Activated T-cell treated with anti-CD3 and anti-CD28 coated beads, Interleukin-2, amount 50 U/mL, for 4 hours (primary cell): ENCODE data around the gene PITPNC1. TPM values are rescaled to one million over a fixed set of nuclear protein-coding genes. Genes with fewer than 3 reads are reported as not detected.

ENCODE experiments used
- ATAC-seq, 2 donors: fragments of 200-7000 bp; cut with Tn5 transposase; one replicate each; pipeline ENCODE4 v1.10.0; 2021
- DNase-seq: peaks from one replicate; pipeline ENCODE4 v3.0.0-alpha.2; 2020
- H3K27me3 Mint-ChIP-seq: one replicate; pipeline ENCODE4 v1.8.0; 2021; ENCODE audit warnings: low read depth, mixed read lengths
- H3K36me3 Mint-ChIP-seq: one replicate; pipeline ENCODE4 v1.8.0; 2022; ENCODE audit warnings: mixed read lengths; ENCODE audit not compliant: insufficient read depth
- H3K4me1 Mint-ChIP-seq: one replicate; pipeline ENCODE4 v1.8.0; 2021; ENCODE audit warnings: low read depth, mixed read lengths
- H3K4me3 Mint-ChIP-seq: one replicate; pipeline ENCODE4 v1.8.0; 2021; ENCODE audit warnings: mild to moderate bottlenecking, moderate library complexity, mixed read lengths
- H3K9me3 Mint-ChIP-seq: one replicate; pipeline ENCODE4 v1.8.0; 2021; ENCODE audit warnings: mixed read lengths
- total RNA-seq, 3 donors: library from RNA; stranded (reverse); gene quantifications; one replicate each; pipeline ENCODE4 v1.2.1, GENCODE V29; 2021

Gene PITPNC1
- total RNA-seq, 3 donors from 2014 or later: 14.3 to 28.0 (median 19.7) TPM

DNA sequence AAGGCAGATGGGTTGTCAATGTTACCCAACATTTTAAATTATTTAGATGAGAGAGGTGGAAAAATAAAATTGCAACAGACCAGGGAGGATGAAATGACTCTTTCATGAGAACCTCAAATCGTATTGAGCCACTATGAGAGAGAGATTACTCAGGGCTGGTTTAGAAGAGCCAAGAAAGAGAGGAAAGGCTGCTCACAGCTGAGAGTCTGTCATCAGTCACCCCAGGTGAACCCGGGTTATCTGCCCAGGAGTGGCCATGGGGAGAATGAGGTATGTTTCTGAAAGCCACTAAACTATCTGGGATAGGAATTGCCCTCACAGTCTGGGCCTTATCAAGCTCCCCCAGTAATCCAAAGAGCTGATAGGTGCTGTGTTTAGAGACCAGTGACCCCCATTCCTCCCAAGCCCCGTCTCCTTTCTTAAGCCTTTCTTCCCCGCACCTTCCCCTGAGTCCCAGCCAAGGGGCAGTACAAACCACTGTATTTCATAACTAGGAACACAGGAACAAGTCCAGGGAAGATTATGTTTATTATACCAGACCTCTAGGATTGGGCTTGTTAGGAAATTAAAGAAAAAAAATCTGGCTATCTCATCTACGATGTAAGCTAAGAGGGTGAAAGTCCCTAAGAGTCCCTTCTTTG is 181.8 kb downstream of the PITPNC1 start:
- Mint-ChIP-seq H3K9me3 (no peaks in the 10 kb centered on the region), H3K36me3 (peaks cover 41% of the 10 kb centered on the region), H3K4me3 (no peak overlapping the region), H3K4me1 (peaks cover 5% of the 10 kb centered on the region), H3K27me3 (no peaks in the 10 kb centered on the region)
- no peak for DNase-seq
- peak in 1 of 2 donors; percentile 50 for ATAC-seq

DNA sequence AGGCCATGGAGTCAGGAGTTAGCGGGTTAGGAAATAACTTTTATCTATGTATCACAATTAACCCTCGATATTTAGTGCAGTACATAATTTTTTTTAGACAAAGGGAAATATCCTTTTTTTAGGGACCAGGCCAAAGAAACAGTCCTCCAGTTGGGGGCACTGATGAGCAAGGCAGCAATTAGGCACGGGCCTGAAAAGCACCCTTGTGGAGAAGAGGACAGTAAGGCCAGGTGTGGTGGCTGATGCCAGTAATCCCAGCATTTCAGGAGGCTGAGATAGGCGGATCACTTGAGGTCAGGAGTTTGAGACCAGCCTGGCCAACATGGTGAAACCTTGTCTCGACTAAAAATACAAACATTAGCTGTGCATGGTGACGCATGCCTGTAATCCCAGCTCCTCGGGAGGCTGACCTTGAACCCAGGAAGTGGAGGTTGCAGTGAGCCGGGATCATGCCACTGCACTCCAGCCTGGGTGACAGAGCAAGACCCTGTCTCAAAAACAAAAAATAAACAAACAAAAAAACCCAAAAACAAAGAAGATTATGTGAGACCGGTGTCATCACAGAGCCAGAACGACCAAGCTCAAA is 182.4 kb downstream of the PITPNC1 start:
- H3K4me1 Mint-ChIP-seq: peaks cover 5% of the 10 kb centered on the region
- H3K36me3 Mint-ChIP-seq: peaks cover 38% of the 10 kb centered on the region
- H3K9me3 Mint-ChIP-seq: no peaks in the 10 kb centered on the region
- H3K27me3 Mint-ChIP-seq: no peaks in the 10 kb centered on the region
- no peak overlapping the region for H3K4me3 Mint-ChIP-seq
- ATAC-seq (no peak), DNase-seq (no peak)

GRCh38 chr17:67562005-67562404 is 184.9 kb downstream of the PITPNC1 start:
- DNase-seq: no peak
- Mint-ChIP-seq H3K4me1 (peaks cover 5% of the 10 kb centered on the region), H3K9me3 (no peaks in the 10 kb centered on the region), H3K36me3 (peaks cover 25% of the 10 kb centered on the region), H3K4me3 (no peak overlapping the region), H3K27me3 (no peaks in the 10 kb centered on the region)
- ATAC-seq: no peak

DNA sequence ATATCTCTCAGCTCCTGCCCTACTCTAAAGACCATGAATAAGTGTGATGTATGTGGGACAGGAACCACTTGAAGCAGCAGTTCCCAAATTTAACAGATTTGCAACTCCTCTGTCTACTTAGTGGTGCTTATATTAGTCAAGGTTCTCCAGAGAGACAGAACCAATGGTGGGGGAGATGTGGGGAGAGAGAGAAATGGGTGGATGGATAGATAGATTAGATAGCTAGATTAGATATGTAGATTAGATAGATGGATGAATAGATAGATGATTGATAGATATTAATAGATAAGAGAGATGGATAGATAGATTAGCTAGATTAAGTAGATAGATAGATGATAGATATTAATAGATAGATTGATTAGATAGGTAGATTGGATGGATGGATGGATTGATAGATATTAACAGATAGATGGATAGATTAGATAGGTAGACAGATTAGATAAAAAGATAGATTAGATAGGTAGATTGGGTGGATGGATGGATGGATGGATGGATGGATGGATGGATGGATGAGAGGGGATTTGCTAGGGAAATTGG is 186.7 kb downstream of the PITPNC1 start:
- H3K4me3 Mint-ChIP-seq: no peak overlapping the region
- ATAC-seq: no peak
- no peaks in the 10 kb centered on the region for H3K27me3 Mint-ChIP-seq
- no peak for DNase-seq
- H3K4me1 Mint-ChIP-seq: peaks cover 5% of the 10 kb centered on the region
- no peaks in the 10 kb centered on the region for H3K9me3 Mint-ChIP-seq
- H3K36me3 Mint-ChIP-seq: peaks cover 19% of the 10 kb centered on the region

- Mint-ChIP-seq H3K9me3 (no peaks in the 10 kb centered on the region), H3K4me3 (no peak overlapping the region), H3K27me3 (no peaks in the 10 kb centered on the region), H3K4me1 (peaks cover 8% of the 10 kb centered on the region), H3K36me3 (peaks cover 29% of the 10 kb centered on the region)
- no peak for DNase-seq
- ATAC-seq: no peak
Measured at GRCh38 chr17:67565068-67565467, 188.0 kb downstream of the PITPNC1 start.

- Mint-ChIP-seq H3K27me3 (no peaks in the 10 kb centered on the region), H3K4me3 (no peak overlapping the region), H3K9me3 (no peaks in the 10 kb centered on the region), H3K36me3 (peaks cover 29% of the 10 kb centered on the region), H3K4me1 (peaks cover 7% of the 10 kb centered on the region)
- ATAC-seq (no peak), DNase-seq (no peak)
Measured at GRCh38 chr17:67566656-67567055, 189.6 kb downstream of the PITPNC1 start.

DNA sequence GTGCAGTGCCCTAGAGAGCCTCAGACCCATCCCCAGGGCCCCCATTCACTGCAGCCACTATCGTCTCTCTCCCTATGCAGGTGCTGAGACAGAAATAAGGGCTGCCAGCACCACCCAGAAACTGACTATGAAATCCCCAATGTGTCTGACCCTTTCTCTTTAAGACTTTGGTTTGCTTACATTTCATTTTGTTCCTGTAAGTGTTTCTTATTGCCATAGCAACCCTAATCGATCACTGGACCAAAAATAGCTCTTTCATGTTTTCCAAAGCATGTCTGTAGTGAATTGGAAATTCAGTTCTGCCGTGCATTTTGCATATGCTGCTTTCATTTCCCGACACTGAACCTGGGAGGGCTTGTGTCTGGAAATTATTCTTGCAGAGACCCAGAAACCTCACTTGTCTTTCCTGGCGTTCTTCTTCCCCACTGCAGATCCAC is 192.0 kb downstream of the PITPNC1 start:
- no peaks in the 10 kb centered on the region for H3K27me3 Mint-ChIP-seq
- no peak overlapping the region for H3K4me3 Mint-ChIP-seq
- no peak for DNase-seq
- peaks cover 25% of the 10 kb centered on the region for H3K36me3 Mint-ChIP-seq
- H3K4me1 Mint-ChIP-seq: peaks cover 14% of the 10 kb centered on the region
- H3K9me3 Mint-ChIP-seq: no peaks in the 10 kb centered on the region
- no peak for ATAC-seq

DNA sequence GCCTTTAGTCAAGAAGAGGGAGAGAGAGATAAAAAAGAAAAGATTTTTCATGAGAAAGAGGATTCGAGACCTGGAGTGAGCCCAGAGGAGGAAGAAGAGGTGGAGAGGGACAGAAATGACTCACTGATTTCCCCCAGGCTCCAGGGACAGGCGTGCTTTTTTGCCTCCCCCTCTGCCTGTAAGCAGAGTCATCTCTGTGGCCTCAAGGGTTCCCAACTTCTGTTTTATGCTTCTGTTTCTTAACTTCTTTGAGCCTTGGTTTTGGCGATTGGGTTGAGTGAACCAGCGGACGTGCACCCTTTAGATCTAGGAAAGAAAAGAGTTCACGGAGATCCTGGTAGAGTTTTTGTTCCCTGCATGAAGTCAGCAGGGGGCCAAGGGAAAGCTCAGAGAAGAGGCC is 192.8 kb downstream of the PITPNC1 start:
- H3K9me3 Mint-ChIP-seq: no peaks in the 10 kb centered on the region
- peaks cover 25% of the 10 kb centered on the region for H3K36me3 Mint-ChIP-seq
- no peak overlapping the region for H3K4me3 Mint-ChIP-seq
- H3K27me3 Mint-ChIP-seq: no peaks in the 10 kb centered on the region
- H3K4me1 Mint-ChIP-seq: peaks cover 14% of the 10 kb centered on the region
- ATAC-seq (no peak), DNase-seq (no peak)

- peaks cover 25% of the 10 kb centered on the region for H3K36me3 Mint-ChIP-seq
- no peaks in the 10 kb centered on the region for H3K9me3 Mint-ChIP-seq
- H3K27me3 Mint-ChIP-seq: no peaks in the 10 kb centered on the region
- DNase-seq (no peak), ATAC-seq (no peak)
- peaks cover 14% of the 10 kb centered on the region for H3K4me1 Mint-ChIP-seq
- no peak overlapping the region for H3K4me3 Mint-ChIP-seq
Measured at GRCh38 chr17:67570797-67571196, 193.7 kb downstream of the PITPNC1 start.

DNA sequence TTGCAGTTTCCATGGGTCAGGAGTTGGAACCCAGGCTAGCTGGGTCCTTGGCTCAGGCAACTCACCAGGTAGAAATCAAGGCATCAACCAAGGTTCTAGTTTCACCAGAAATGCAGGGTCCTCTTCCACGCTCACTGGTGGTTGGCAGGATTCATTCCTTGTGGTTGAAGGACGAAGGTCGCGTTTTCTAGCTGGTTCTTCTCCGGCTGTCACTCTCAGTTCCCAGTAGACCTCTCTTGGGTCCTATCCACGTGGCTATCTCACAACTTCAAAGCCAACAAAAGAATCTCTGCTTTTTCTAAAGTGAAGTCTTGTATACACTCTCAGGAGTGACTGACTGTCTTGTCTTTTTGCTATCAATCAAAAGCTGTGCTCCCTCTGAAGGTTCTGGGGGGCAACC is 194.4 kb downstream of the PITPNC1 start:
- Mint-ChIP-seq H3K4me3 (no peak overlapping the region), H3K36me3 (peaks cover 25% of the 10 kb centered on the region), H3K9me3 (no peaks in the 10 kb centered on the region), H3K27me3 (no peaks in the 10 kb centered on the region), H3K4me1 (peaks cover 14% of the 10 kb centered on the region)
- ATAC-seq (no peak), DNase-seq (no peak)

- ATAC-seq (no peak), DNase-seq (no peak)
- Mint-ChIP-seq H3K9me3 (no peaks in the 10 kb centered on the region), H3K27me3 (no peaks in the 10 kb centered on the region), H3K4me1 (peaks cover 18% of the 10 kb centered on the region), H3K36me3 (peaks cover 21% of the 10 kb centered on the region), H3K4me3 (no peak overlapping the region)
Measured at GRCh38 chr17:67573987-67574657, 197.0 kb downstream of the PITPNC1 start.

DNA sequence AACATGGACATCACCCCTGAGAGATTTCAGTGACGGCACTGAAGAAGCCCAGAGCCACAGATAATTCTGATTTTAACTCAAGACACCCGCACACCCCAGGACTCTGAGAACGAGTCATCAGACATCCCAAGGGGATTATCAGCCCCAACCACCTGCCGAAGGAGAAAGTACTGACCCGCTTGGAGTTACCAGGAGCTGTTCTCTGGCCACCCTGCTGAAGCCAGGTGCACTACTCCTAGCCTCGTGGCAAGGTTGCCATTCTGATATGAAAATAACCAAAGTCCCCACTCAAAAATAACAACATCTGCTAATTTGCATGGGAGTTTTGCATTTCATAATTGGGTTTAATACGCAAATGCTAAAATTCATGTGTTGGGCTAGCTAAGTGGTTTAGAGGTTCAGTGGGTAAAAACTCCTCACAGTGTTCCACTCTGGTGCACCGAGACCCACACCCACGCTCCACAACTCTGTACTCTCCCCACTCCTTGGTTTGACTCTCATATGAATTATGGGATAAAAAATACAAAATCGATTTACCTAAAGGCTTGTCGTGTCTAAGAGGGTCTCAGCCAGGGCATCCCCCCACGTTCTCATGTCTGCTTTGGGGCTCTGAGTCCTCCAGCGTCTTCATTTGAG is 197.7 kb downstream of the PITPNC1 start:
- Mint-ChIP-seq H3K9me3 (no peaks in the 10 kb centered on the region), H3K27me3 (no peaks in the 10 kb centered on the region), H3K36me3 (peaks cover 15% of the 10 kb centered on the region), H3K4me3 (no peak overlapping the region), H3K4me1 (peaks cover 14% of the 10 kb centered on the region)
- ATAC-seq: no peak
- no peak for DNase-seq

GRCh38 chr17:67575325-67575724 is 198.2 kb downstream of the PITPNC1 start:
- Mint-ChIP-seq H3K4me3 (no peak overlapping the region), H3K36me3 (peaks cover 14% of the 10 kb centered on the region), H3K9me3 (no peaks in the 10 kb centered on the region), H3K4me1 (peaks cover 14% of the 10 kb centered on the region), H3K27me3 (no peaks in the 10 kb centered on the region)
- DNase-seq (no peak), ATAC-seq (no peak)

DNA sequence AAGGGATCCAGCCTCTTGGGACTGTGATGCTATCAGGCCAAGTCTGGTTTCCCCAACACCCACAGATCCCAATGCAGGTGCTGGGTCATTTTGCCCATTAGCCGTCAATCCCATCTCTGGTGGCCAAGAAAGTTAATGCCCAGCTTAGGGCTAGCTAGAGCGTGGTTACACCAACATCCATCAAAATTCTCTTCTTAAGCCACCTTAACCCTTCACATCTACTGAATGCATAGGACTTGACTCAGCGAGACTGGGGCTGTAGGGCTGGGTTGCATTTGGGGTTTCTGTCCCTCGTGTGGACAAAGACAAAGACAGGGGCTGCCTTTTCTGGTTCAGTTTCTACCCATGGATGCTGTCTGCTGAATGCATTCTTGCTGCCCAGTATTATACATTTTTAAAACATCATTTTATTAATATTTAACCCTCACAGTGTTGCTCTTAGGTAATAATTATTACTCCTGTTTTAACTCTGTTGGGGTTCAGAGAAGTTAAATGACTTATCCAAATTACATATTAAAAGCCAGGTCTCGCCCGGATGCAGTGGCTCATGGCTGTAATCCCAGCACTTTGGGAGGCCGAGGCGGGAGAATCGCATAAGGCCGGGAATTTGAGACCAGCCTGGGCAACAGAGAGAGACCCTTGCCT is 199.5 kb downstream of the PITPNC1 start:
- peaks cover 14% of the 10 kb centered on the region for H3K4me1 Mint-ChIP-seq
- H3K4me3 Mint-ChIP-seq: no peak overlapping the region
- H3K27me3 Mint-ChIP-seq: no peaks in the 10 kb centered on the region
- DNase-seq (no peak), ATAC-seq (no peak)
- no peaks in the 10 kb centered on the region for H3K9me3 Mint-ChIP-seq
- H3K36me3 Mint-ChIP-seq: peaks cover 20% of the 10 kb centered on the region
